ENCODE results near the gene YPEL1. TPM values are rescaled to one million over a fixed set of nuclear protein-coding genes. Genes with fewer than 3 reads are reported as not detected.
"Not testable (repeated sequence)": the region's sequence is repeated elsewhere in the genome, so short reads cannot be mapped to it uniquely, and the experiment has no call there.

Gene YPEL1
- total RNA-seq, 1 experiment from 2014 or later, result 0.07 TPM

GRCh38 chr22:21731503-21731902 lies 4.1 kb downstream of the YPEL1 start:
- ChIA-PET POLR2A (no interaction called here), CTCF (no interaction called here)
- Mint-ChIP-seq H3K4me3 (ENCODE audit: unreplicated experiment) (no peak overlapping the region), H3K4me1 (ENCODE audit: insufficient read depth, unreplicated experiment) (peaks cover 7% of the 10 kb centered on the region), H3K36me3 (ENCODE audit: insufficient read depth, unreplicated experiment) (no peaks in the 10 kb centered on the region), H3K27me3 (ENCODE audit: insufficient read depth, unreplicated experiment) (no peaks in the 10 kb centered on the region), H3K27ac (ENCODE audit: low read depth, unreplicated experiment) (no peak overlapping the region), H3K9me3 (ENCODE audit: unreplicated experiment) (no peaks in the 10 kb centered on the region)
- no TSS peak for BruUV-seq (replicated peaks)
- no peak for DNase-seq (ENCODE audit: unreplicated experiment)
- TF ChIP-seq CTCF (IDR thresholded peaks at IDR 0.05; ENCODE audit: unreplicated experiment), result no peak
- intact Hi-C loops (cut with micrococcal nuclease), result no loop called here

GRCh38 chr22:21730535-21731308 lies 4.9 kb downstream of the YPEL1 start:
- Mint-ChIP-seq H3K4me3 (ENCODE audit: unreplicated experiment) (no peak overlapping the region), H3K27me3 (ENCODE audit: insufficient read depth, unreplicated experiment) (no peaks in the 10 kb centered on the region), H3K36me3 (ENCODE audit: insufficient read depth, unreplicated experiment) (no peaks in the 10 kb centered on the region), H3K4me1 (ENCODE audit: insufficient read depth, unreplicated experiment) (peaks cover 7% of the 10 kb centered on the region), H3K9me3 (ENCODE audit: unreplicated experiment) (no peaks in the 10 kb centered on the region), H3K27ac (ENCODE audit: low read depth, unreplicated experiment) (no peak overlapping the region)
- intact Hi-C loops (cut with micrococcal nuclease), result no loop called here
- ChIA-PET CTCF (no interaction called here), POLR2A (no interaction called here)
- TF ChIP-seq CTCF (IDR thresholded peaks at IDR 0.05; ENCODE audit: unreplicated experiment), result no peak
- no TSS peak for BruUV-seq (replicated peaks)
- DNase-seq (ENCODE audit: unreplicated experiment), result no peak

GRCh38 chr22:21729184-21729583 lies 6.4 kb downstream of the YPEL1 start:
- POLR2A ChIA-PET, result interaction anchor here (1.3 kb wide), 1 partner anchor 9 kb away, joined by 3 read pairs; no protein-coding TSS in a partner anchor
- intact Hi-C loops (cut with micrococcal nuclease); H3K36me3 Mint-ChIP-seq (ENCODE audit: insufficient read depth, unreplicated experiment); DNase-seq (ENCODE audit: unreplicated experiment); H3K4me1 Mint-ChIP-seq (ENCODE audit: insufficient read depth, unreplicated experiment); H3K4me3 Mint-ChIP-seq (ENCODE audit: unreplicated experiment); H3K27me3 Mint-ChIP-seq (ENCODE audit: insufficient read depth, unreplicated experiment); CTCF ChIA-PET; H3K9me3 Mint-ChIP-seq (ENCODE audit: unreplicated experiment); BruUV-seq (replicated peaks); H3K27ac Mint-ChIP-seq (ENCODE audit: low read depth, unreplicated experiment): not testable (repeated sequence)

GRCh38 chr22:21728270-21728669 lies 7.3 kb downstream of the YPEL1 start:
- H3K4me3 Mint-ChIP-seq (ENCODE audit: unreplicated experiment), result no peak overlapping the region
- no peaks in the 10 kb centered on the region for H3K27me3 Mint-ChIP-seq (ENCODE audit: insufficient read depth, unreplicated experiment)
- no peak overlapping the region for H3K27ac Mint-ChIP-seq (ENCODE audit: low read depth, unreplicated experiment)
- no peaks in the 10 kb centered on the region for H3K4me1 Mint-ChIP-seq (ENCODE audit: insufficient read depth, unreplicated experiment)
- CTCF ChIA-PET, result interaction anchor here (0.6 kb wide), 1 partner anchor 209 kb away, joined by 5 read pairs; no protein-coding TSS in a partner anchor
- DNase-seq (ENCODE audit: unreplicated experiment), result no peak
- no peaks in the 10 kb centered on the region for H3K9me3 Mint-ChIP-seq (ENCODE audit: unreplicated experiment)
- TF ChIP-seq CTCF (IDR thresholded peaks at IDR 0.05; ENCODE audit: unreplicated experiment), result no peak
- no peaks in the 10 kb centered on the region for H3K36me3 Mint-ChIP-seq (ENCODE audit: insufficient read depth, unreplicated experiment)
- BruUV-seq (replicated peaks), result no TSS peak
- intact Hi-C loops (cut with micrococcal nuclease), result no loop called here
- POLR2A ChIA-PET, result interaction anchor here (1.3 kb wide), 1 partner anchor 8 kb away, joined by 3 read pairs; no protein-coding TSS in a partner anchor

Measured in MCF 10A (cell line).